ENCODE measurements around the gene GLMN.

- TF ChIP-seq, protein P1, sequence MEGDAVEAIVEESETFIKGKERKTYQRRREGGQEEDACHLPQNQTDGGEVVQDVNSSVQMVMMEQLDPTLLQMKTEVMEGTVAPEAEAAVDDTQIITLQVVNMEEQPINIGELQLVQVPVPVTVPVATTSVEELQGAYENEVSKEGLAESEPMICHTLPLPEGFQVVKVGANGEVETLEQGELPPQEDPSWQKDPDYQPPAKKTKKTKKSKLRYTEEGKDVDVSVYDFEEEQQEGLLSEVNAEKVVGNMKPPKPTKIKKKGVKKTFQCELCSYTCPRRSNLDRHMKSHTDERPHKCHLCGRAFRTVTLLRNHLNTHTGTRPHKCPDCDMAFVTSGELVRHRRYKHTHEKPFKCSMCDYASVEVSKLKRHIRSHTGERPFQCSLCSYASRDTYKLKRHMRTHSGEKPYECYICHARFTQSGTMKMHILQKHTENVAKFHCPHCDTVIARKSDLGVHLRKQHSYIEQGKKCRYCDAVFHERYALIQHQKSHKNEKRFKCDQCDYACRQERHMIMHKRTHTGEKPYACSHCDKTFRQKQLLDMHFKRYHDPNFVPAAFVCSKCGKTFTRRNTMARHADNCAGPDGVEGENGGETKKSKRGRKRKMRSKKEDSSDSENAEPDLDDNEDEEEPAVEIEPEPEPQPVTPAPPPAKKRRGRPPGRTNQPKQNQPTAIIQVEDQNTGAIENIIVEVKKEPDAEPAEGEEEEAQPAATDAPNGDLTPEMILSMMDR (IDR thresholded peaks at IDR 0.05), result no peak
- TF ChIP-seq POLR2A (IDR thresholded peaks at IDR 0.05), result no peak
Measured at GRCh38 chr1:92201973-92202372, 96.8 kb downstream of the GLMN start.

All from right lobe of liver (tissue), 4 donors.